Spleen (tissue), 11 donors: ENCODE results near the gene BRD1. TPM values are rescaled to one million over a fixed set of nuclear protein-coding genes. Genes with fewer than 3 reads are reported as not detected.
A peak's percentile ranks its signal among the peaks of the same experiment; 100 is the strongest.

Source experiments
- DNase-seq: peaks from one replicate; pipeline ENCODE4 v3.0.0-alpha.2; 2020
- H3K27ac ChIP-seq, 8 donors: fragments of 200-600 bp; sonication (generic) in 7 of 8; 1 replicate in 4 of 8; 2 replicates in 4 of 8; pipeline versions ENCODE4 v1.5.0 to v1.8.0; 2016 to 2021; ENCODE audit warnings: inconsistent platforms in 4 of 8, mild to moderate bottlenecking in 4 of 8, moderate library complexity in 1 of 8
- H3K27me3 ChIP-seq, 7 donors: fragments of 200-600 bp; sonication (generic) in 6 of 7; replicated peaks in 1 of 7; 1 replicate in 4 of 7; 2 replicates in 3 of 7; pipeline versions ENCODE4 v1.5.0 to v1.8.0; 2016 to 2021; ENCODE audit warnings: inconsistent platforms in 3 of 7, mild to moderate bottlenecking in 1 of 7
- H3K36me3 ChIP-seq, 6 donors: fragments of 200-600 bp; sonication (generic) in 5 of 6; 1 replicate in 4 of 6; 2 replicates in 2 of 6; pipeline versions ENCODE4 v1.5.0 to v1.8.0; 2016 to 2021; ENCODE audit warnings: inconsistent platforms in 2 of 6
- H3K4me1 ChIP-seq, 6 donors: fragments of 200-600 bp; sonication (generic) in 5 of 6; 1 replicate in 3 of 6; 2 replicates in 3 of 6; pipeline versions ENCODE4 v1.5.0 to v1.8.0; 2016 to 2021; ENCODE audit warnings: inconsistent platforms in 3 of 6
- H3K4me3 ChIP-seq, 8 donors: fragments of 200-600 bp; sonication (generic) in 7 of 8; 1 replicate in 4 of 8; 2 replicates in 4 of 8; pipeline versions ENCODE4 v1.5.0 to v1.8.0; 2016 to 2021; ENCODE audit warnings: inconsistent platforms in 4 of 8, mild to moderate bottlenecking in 4 of 8, moderate library complexity in 2 of 8
- H3K9me3 ChIP-seq, 8 donors: fragments of 200-600 bp; sonication (generic) in 7 of 8; 1 replicate in 4 of 8; 2 replicates in 4 of 8; pipeline versions ENCODE4 v1.5.0 to v1.8.0; 2016 to 2021; ENCODE audit warnings: inconsistent platforms in 4 of 8
- CTCF ChIP-seq, 11 experiments: fragments of 200-600 bp in 7 of 11; fragments of 450-650 bp in 4 of 11; sonication (generic) in 4 of 11; IDR thresholded peaks in 8 of 11; conservative IDR thresholded peaks in 3 of 11; 1 replicate in 7 of 11; 2 replicates in 4 of 11; pipeline versions ENCODE4 v1.4.0 to v1.8.0; 2016 to 2021; ENCODE audit warnings: antibody characterized with exemption in 11 of 11, inconsistent platforms in 4 of 11, mild to moderate bottlenecking in 1 of 11
- POLR2A ChIP-seq, 3 donors: fragments of 450-650 bp; IDR thresholded peaks; one replicate each; pipeline ENCODE4 v1.5.1; 2017; ENCODE audit warnings: antibody characterized with exemption in 3 of 3, mild to moderate bottlenecking in 1 of 3
- POLR2AphosphoS5 ChIP-seq, 3 donors: sonication (generic); formaldehyde crosslinking; IDR thresholded peaks; one replicate each; pipeline ENCODE4 v1.5.1; 2017; ENCODE audit warnings: antibody characterized with exemption in 3 of 3
- WGBS, 5 donors: extraction: QIAGEN DNeasy Blood & Tissue Kit in 3 of 5; methylation state at CpG; one replicate each; pipeline versions ENCODE4 v1.1.5 to v1.1.7; 2013 to 2018; 5-methylcytosine and 5-hydroxymethylcytosine counted together
- intact Hi-C: fragments of 100-400 bp; cut with DNase I; formaldehyde crosslinking; loops from one replicate; pipeline ENCODE4 v1.15.0; 2023; ENCODE audit warnings: low total_unique reads
- polyA plus RNA-seq, 3 donors: library from polyadenylated mRNA; stranded (reverse); fragments of 200-250 nt; gene quantifications; one replicate each; pipeline ENCODE4 v1.2.1, GENCODE V29; 2013
- total RNA-seq, 7 donors: library from RNA; depleted of rRNA in 3 of 7; stranded (reverse); fragments of >200 nt in 3 of 7; fragmentation: NEBNext Ultra II Directional in 4 of 7; extraction: Animal tissue kit (Norgen Biotek cat#: 25700) in 4 of 7; gene quantifications; one replicate each; pipeline versions ENCODE4 v1.1.0 to v1.2.1, GENCODE V29; 2016 to 2021
- donor health status: healthy with polysubstance abuse.
- donor health status: DM: no; HTN: no; CAD: no; lungs with moderate emphysema.
- donor health status: DM: no; HTN: no; CAD: no.
- donor health status: Bipolar disorder and iron deficiency.
- donor health status: healthy.
- donor health status: DM: no; HTN: no; CAD: no.
- donor health status: DM: yes; HTN: yes; CAD: no.

BRD1 gene
- total and polyA plus RNA-seq, 10 donors = 14.2 to 59.6 (median 37.4) TPM

- Histone ChIP-seq H3K9me3 (no peaks in the 10 kb centered on the region), H3K27ac (no peak overlapping the region)
- DNase-seq = no peak
These were observed 32.2 kb downstream of the BRD1 start for GRCh38 chr22:49795521-49795920.

GRCh38 chr22:49793871-49794270 is 33.8 kb downstream of the BRD1 start:
- intact Hi-C loops = no loop called here
- DNase-seq = no peak
- Histone ChIP-seq H3K27me3 (no peaks in the 10 kb centered on the region), H3K4me1 (peaks cover 18 to 31% (median 27%) of the 10 kb centered on the region in 6 donors), H3K27ac (no peak overlapping the region), H3K36me3 (peaks cover 4 to 97% (median 70%) of the 10 kb centered on the region in 6 donors), H3K9me3 (no peaks in the 10 kb centered on the region), H3K4me3 (no peak overlapping the region)
- WGBS, 5 donors = 90 to 95% (median 95%) methylated on average over 23 of the region's 23 CpGs
- TF ChIP-seq POLR2A (IDR thresholded peaks at IDR 0.05) (no peak), POLR2AphosphoS5 (IDR thresholded peaks at IDR 0.05) (peak in 1 of 3 donors; percentile 59)

More at GRCh38 chr22:49795521-49795920, 32.2 kb downstream of the BRD1 start:
- TF ChIP-seq POLR2AphosphoS5 (IDR thresholded peaks at IDR 0.05) = peak in 1 of 3 donors; percentile 47
- TF ChIP-seq POLR2A (IDR thresholded peaks at IDR 0.05) = no peak
- Histone ChIP-seq H3K4me1 (peaks cover 6 to 26% (median 18%) of the 10 kb centered on the region in 6 donors), H3K36me3 (peaks cover 4 to 100% (median 78%) of the 10 kb centered on the region in 6 donors), H3K27me3 (no peaks in the 10 kb centered on the region), H3K4me3 (no peak overlapping the region)
- WGBS, 5 donors = 91 to 93% (median 92%) methylated on average over 11 of the region's 11 CpGs
- intact Hi-C loops = no loop called here

- Histone ChIP-seq H3K4me1 (peaks cover 22 to 37% (median 33%) of the 10 kb centered on the region in 6 donors), H3K27ac (no peak overlapping the region), H3K36me3 (peaks cover 4 to 95% (median 65%) of the 10 kb centered on the region in 6 donors), H3K9me3 (no peaks in the 10 kb centered on the region), H3K27me3 (no peaks in the 10 kb centered on the region), H3K4me3 (no peak overlapping the region)
- TF ChIP-seq POLR2A (IDR thresholded peaks at IDR 0.05) (no peak), POLR2AphosphoS5 (IDR thresholded peaks at IDR 0.05) (no peak), CTCF (IDR thresholded peaks at IDR 0.05 in 8 of 11, conservative IDR thresholded peaks at IDR 0.05 in 3 of 11) (no peak)
- DNase-seq = no peak
- WGBS, 5 donors = 94 to 96% (median 95%) methylated on average over 10 of the region's 10 CpGs
- intact Hi-C loops = no loop called here
These were observed 34.4 kb downstream of the BRD1 start for GRCh38 chr22:49793296-49793695.

DNA sequence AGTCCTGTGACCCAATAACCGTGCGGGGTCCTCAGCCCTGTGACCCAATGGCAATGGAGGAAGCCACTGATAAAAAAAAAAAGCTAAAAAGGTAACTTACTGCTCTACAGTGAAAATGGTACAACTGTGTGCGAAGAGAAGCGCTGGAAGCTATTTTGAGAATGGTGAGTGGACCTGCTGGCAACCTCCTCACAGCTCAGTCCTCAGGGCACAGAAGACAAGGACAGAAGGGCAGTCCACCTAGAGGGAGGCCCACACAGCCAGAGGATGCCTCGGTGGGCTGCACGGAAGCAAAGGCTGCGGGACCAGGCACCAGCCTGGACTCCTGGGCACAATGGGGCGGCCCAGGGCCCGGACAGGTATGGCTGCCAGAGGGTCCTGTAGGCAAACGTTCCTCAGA is 35.6 kb downstream of the BRD1 start:
- TF ChIP-seq POLR2AphosphoS5 (IDR thresholded peaks at IDR 0.05) (peak in 1 of 3 donors; percentile 28), CTCF (IDR thresholded peaks at IDR 0.05 in 8 of 11, conservative IDR thresholded peaks at IDR 0.05 in 3 of 11) (no peak)
- intact Hi-C loops = no loop called here
- DNase-seq = no peak
- Histone ChIP-seq H3K27ac (no peak overlapping the region), H3K4me1 (peaks cover 24 to 48% (median 41%) of the 10 kb centered on the region in 6 donors), H3K27me3 (no peaks in the 10 kb centered on the region), H3K4me3 (no peak overlapping the region), H3K9me3 (no peaks in the 10 kb centered on the region), H3K36me3 (peaks cover 4 to 94% (median 62%) of the 10 kb centered on the region in 6 donors)
- WGBS, 5 donors = 90 to 96% (median 96%) methylated on average over 10 of the region's 10 CpGs

DNA sequence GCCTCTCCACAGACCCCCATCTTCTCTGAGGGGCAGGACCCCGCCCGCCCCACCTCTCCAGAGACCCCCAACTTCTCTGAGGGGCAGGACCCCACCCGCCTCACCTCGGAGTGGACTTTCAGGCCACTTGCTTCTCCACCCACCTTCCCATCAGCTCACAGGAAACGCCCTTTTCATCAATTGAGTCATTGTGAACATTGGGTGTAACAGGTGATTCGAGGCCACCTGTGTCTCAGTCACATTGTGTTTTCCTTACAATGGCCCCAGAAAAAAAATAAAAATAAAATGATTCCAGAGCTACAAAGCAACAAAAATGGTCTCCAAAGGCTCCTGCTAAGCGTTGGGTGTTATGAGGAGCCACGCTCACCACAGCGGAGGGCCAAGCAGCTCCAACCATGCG is 36.0 kb downstream of the BRD1 start:
- intact Hi-C loops = no loop called here
- Histone ChIP-seq H3K4me3 (no peak overlapping the region), H3K36me3 (peaks cover 4 to 94% (median 61%) of the 10 kb centered on the region in 6 donors), H3K9me3 (no peaks in the 10 kb centered on the region), H3K4me1 (peaks cover 24 to 52% (median 45%) of the 10 kb centered on the region in 6 donors), H3K27ac (no peak overlapping the region), H3K27me3 (no peaks in the 10 kb centered on the region)
- no peak for TF ChIP-seq POLR2A (IDR thresholded peaks at IDR 0.05)
- DNase-seq = no peak
- WGBS, 5 donors = 81 to 89% (median 87%) methylated on average over 10 of the region's 10 CpGs
